NCI-H82 treated with DMSO at 0.1 percent for 48 hours (cell line): ENCODE measurements around the gene GNB5.

Experiments
- DNase-seq: peaks from one replicate; lab custom pipeline; 2025; ENCODE audit not compliant: unreplicated experiment; lab: John Stamatoyannopoulos, UW

GNB5 gene

GRCh38 chr15:52115598-52116427 is 75.4 kb downstream of the GNB5 start:
- no peak for DNase-seq

- DNase-seq, result no peak
Observed at GRCh38 chr15:52114261-52115055, 76.7 kb downstream of the GNB5 start.

- no peak for DNase-seq
Observed at GRCh38 chr15:52113708-52114107, 77.5 kb downstream of the GNB5 start.

DNA sequence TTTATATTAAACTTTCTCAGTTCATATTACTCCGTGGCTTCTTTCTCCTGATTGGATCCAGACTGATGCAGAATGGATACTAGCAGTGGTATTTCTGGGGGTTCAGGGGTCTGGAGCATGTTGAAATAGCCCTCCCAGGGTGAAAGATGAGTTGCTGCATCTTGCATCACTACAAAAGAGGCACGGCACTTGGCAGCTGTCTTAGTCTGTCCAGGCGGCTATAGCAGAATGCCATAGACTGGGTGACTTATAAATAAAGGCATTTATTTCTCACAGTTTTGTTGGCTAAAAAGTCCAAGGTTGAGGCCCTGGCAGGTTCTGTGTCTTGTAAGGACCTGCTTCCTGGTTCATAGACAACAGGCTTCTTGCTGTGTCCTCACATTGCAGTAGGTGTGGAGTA is 78.0 kb downstream of the GNB5 start:
- DNase-seq, result no peak

DNA sequence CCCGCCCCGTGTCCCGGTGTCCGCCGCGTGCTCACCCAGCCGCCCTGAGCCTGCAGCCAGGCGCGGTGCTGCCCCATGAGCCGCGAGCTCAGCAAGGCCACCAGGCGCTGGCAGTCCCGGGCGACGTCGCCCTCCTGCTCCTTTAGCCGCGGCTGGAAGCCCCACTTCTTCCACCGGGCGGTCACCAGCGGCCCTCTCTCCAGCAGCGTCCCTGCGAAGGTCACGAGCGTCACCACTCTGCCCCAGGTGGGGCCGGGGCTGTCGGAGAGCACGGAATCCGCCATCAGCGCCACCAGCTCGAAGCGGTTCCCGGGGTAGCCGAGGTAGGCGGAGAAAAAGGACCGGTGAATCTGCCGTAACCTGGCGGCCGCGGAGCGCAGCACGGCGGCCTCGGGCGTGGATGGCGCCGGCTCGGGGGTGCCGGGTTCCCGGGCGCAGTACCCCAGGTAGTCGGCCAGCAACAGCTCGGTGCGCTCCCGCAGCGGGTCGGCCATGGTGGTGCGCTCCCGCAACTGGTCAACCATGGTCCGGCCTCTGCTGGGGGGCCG is 78.9 kb downstream of the GNB5 start:
- no peak for DNase-seq

DNA sequence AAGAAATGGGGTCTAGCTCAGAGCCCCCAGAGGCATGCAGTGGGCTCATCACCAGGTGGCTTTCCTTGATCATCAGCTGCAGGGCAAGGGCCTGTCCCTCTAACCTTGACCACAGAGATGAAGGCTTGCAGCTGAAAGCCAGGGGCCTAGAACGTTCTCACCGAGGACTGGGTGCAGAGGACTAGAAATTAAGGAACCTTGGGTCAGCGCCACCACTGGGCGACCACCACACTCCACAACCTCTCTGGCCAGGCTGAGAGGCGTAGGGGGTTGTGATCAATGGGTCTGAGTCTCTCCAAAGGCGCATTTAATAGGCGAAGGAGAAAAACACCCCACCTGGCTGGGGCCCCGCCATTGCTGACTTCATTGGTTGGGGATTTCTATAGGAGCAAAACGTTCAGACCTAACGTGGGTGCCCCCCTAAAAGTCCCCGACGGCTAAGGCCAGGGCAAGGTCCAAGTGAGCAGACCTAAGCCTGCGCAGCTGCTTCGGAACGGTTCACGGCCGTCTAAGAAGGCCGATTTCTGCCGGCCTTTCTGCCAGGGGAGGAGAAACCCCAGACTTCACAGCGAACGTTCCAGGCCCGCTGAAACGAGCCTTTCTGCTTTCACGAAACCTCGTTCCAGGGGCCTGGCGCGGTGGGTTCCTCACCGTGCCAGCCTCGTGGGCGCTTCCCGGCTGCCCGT is 79.5 kb downstream of the GNB5 start:
- DNase-seq, result no peak

DNA sequence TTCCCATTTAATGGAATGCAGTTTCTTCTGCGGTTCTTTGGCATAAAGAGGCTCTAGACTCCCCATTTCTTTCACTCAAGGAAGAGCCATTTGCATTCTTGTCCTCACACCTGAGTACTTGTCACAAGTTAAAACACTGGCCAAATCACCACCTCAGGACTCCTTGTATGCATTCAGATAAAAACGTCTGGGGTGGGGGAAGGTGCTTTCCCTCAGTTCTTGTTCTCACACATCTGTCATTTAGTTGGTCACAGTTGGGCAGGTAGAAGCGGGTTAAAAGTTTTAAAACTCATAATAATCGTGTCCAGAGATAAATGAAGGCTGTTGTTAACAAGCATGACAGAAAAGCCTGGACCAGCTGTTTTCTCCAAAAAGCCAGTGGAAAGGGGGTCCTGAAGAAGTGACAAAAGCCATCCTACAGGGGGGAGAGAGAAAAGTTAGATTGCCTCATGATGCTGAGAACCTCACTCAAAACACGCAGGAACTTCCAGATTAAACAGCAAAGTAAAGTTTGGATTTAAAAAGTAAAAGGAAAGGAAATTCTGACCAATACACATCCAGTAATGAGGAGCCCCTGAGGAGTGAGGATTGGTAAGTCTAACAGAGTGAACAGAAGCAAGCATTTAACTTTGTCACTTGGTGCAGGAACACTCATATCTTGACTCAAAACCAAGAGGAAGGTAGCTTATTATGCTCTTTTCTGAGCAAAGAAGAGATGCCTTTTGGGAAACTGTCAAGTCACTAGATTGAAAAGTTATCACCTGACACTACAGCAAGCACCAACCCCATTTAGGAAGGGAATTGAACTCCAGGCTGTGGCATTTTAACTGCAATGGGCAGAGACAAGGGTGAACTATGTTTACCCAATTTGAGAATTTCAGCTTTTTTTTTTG is 81.4 kb downstream of the GNB5 start:
- no peak for DNase-seq

DNA sequence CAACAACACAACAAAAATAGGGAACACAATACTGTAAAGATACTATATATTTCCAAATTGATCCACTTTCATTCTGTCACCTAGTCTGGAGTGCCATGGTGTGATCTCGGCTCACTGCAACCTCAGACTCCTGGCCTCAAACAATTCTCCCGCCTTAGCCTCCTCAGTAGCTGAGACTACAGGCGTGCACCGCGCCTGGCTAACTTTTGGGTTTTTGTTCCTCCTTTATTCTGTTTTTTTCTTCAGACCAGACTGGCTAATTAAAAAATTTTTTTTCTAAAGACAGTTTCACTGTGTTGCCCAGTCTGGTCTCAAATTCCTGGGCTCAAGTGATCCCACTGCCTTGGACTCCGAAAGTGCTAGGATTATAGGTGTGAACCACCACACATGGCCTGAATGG is 84.0 kb downstream of the GNB5 start:
- no peak for DNase-seq

DNA sequence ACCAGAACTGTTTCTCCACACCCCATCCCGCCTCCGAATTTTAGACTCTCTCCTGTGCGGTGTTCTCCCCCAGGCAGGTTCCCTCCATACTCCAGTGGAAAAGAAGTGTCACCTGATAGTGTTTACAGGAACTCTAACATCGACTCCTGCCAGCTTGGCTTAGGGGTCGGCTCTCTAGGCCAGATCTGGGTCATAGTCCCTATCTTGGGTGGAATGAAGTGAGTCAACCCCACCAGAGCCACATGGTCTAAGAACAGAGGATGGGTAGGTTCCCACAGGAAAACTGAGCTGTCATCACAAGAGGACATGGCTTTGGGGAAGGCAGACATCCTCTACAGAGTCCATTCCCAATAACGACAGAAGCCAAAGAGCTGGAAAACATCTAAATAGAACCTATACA is 84.6 kb downstream of the GNB5 start:
- no peak for DNase-seq

DNA sequence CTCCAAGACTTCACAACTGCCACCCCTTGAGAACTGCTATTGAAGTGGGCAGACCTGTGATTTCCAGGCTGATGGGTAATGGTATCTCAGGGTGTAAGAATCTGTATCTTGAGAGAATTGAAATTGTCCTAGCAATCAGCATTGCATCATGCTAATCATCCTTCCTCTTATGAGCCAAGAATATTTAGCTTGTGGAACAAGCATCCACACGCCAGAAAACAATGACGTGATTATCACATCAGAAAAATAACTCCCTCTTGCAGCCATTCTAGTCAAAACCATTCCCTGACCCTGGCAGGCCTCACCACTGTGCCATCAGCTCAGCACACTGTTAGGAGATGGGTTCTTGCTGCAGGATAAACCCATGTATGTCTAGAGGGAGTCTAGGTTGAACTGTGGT is 85.3 kb downstream of the GNB5 start:
- no peak for DNase-seq

- DNase-seq, result no peak
Observed at GRCh38 chr15:52104532-52105004, 86.6 kb downstream of the GNB5 start.

- no peak for DNase-seq
Observed at GRCh38 chr15:52103217-52104207, 87.7 kb downstream of the GNB5 start.

- no peak for DNase-seq
Observed at GRCh38 chr15:52102463-52102862, 88.7 kb downstream of the GNB5 start.

GRCh38 chr15:52101542-52102323 is 89.5 kb downstream of the GNB5 start:
- DNase-seq, result no peak

DNA sequence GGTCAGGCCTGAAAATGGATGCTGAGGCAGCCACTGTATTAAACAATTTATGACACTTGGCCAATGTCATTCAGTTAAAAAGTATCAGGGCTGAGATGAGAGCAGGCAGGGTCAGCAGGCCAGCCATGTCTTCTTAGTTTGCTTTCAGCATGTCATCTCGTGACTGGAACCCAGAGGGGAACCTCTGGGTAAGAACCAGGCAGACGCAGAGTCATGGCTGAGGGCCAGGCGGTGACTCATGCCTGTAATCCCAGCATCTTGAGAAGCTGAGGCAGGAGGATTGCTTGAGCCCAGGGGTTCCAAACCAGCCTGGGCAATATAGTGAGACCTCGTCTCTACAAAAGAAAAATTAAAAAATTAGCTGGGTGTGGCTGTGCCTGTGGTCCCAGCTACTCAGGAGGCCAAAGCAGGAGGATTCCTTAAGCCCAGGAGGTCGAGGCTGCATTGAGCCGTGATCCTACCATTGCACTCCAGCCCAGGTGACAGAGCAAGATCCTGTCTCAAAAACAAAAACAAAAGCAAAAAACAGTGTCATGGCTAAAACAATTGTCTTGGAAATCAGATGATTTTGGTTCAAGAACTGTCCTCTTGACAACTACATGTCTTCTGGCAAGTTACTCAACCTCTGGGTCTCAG is 90.3 kb downstream of the GNB5 start:
- no peak for DNase-seq

- DNase-seq, result no peak
Observed at GRCh38 chr15:52099651-52100272, 91.4 kb downstream of the GNB5 start.

DNA sequence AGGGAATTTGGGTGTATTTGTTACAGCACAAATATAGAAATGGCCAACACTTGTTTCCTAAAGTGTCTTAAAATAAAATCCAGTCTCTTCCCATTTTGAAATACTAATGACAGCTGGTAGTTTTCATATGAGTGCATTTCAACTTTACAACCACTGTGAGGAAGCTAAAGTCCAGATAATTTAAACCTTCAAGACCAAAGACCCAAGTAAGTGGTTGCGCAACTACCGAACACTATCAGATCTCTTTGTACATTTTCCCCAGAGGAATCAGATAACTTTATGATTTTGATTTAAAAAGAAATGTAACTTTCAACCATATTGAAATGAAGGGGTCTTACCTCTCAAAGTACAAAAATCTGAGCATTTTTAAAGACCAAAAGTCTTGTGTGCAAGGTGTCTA is 92.9 kb downstream of the GNB5 start:
- no peak for DNase-seq
